Inflammatory macrophage treated with lipopolysaccharide for 4 hours (primary cell): ENCODE measurements around the gene TNS3.

Experiments
- DNase-seq: peaks from one replicate; pipeline ENCODE4 v3.0.0-alpha.2; 2020

Gene TNS3

DNA sequence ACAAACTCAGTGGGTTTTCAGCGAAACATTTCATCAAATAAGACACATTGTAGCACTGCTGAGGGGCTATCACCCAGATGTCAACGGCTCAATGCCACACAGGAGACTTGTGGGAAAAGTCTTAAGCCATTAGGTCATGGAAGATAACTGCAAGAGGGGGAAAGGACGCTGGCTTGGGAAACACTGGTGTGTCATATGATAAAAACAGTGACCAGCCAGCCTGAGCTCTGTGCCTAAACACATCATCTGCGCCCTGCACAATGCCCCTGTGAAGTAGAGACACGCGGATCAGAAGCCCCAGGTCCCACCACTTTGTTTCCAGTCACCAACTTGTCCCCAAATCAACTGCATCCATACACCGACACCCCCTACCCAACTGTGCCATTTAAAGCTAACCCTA is 116.7 kb downstream of the TNS3 start:
- peak; percentile 46 for DNase-seq

DNA sequence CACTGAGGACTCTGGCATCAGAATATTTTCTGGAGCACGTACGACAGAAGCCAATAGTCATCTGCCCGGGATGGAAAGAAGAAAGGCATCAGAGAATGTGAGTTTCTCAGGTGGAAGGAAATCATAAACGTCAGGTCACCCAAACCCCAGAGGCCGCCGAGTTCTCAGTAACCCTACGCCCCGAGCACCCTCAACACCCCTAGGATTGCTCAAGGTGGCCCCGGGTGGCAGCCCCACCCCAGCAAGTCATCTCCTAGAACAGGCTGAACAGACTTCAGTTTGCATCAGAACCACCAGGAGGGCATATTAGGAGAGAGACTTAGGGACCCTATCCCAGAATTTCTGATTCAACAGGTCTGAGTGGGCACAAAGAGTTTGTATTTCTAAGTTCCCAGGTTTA is 117.6 kb downstream of the TNS3 start:
- DNase-seq = no peak

DNA sequence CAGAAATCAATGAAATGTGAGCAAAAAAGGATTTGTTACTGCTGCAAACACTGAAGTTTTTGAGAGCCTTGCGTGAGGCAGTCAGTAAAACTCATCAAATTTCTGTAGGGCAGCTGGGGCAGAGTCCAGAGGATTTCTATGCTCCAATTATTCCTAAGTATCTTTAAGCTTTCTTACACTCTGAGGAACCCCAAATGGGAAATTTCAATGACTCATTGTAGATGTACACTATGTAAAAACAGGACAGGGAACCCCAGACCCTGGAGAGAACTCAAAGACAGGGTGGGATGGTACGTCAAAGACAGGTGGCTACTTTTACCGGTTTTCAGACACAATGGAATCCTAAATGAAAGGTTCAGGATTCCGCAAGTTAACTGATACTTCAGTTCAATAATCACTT is 120.2 kb downstream of the TNS3 start:
- DNase-seq = no peak

DNA sequence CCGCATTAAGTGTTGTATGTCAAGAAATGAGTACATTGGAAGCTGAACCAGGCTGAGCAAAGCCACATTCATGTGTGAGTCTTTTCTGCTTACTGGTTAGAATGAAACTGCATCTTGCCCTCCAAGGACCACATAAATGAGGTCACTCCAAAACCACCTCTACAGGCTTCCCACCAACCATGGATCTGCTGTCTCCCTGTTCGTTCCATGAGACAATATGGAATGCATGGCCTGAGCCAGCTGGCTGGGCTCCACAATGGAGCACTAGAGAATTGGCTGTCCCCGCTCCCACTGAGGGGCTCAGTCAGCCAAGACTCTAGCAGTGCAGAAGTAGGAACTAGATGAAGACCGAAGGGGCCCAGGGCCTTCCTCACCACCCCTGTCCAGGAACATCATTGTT is 120.8 kb downstream of the TNS3 start:
- no peak for DNase-seq

- no peak for DNase-seq
These were observed 121.5 kb downstream of the TNS3 start for GRCh38 chr7:47460251-47460989.

GRCh38 chr7:47458486-47458885 is 123.4 kb downstream of the TNS3 start:
- DNase-seq = no peak

DNA sequence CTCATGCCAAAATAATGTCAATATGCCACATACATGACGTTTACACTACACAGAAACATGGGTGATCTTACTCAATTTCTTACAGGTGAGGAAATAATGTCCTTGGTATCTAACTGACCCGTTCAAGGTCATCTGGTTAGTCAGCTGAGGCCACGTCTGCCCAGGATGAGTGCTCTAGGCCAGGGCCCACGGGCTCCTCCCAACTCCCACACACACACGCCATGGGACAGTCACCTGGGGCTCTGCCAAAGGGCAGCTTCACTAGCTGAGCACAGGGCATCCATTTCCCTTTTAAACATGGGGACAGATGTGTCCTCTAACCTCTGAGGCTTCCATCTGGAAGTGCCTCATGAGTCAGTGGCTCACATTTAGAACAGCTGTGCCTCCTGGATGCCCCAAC is 123.9 kb downstream of the TNS3 start:
- peak; percentile 73 for DNase-seq

- no peak for DNase-seq
These were observed 125.5 kb downstream of the TNS3 start for GRCh38 chr7:47456210-47456955.

DNA sequence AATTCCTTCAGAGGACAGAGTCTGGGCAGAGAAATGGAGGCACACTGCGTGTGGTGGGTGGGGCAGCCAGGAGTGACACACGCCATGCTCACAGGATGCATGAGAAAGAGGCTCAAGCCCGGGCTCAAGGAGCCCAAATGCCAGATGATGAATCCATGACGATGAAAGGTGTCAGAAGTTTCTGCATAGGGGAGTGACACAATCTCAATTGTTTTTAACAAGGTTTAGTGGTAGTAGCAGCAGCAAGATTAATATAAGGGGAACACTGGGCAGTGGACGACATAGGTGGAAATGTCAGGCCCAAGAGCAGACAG is 126.1 kb downstream of the TNS3 start:
- DNase-seq = no peak

GRCh38 chr7:47454974-47455871 is 126.7 kb downstream of the TNS3 start:
- DNase-seq = no peak

GRCh38 chr7:47454069-47454973 is 127.6 kb downstream of the TNS3 start:
- DNase-seq = no peak

GRCh38 chr7:47453093-47454061 is 128.5 kb downstream of the TNS3 start:
- DNase-seq = peak; percentile 97

- DNase-seq = no peak
These were observed 129.2 kb downstream of the TNS3 start for GRCh38 chr7:47452715-47453092.

DNA sequence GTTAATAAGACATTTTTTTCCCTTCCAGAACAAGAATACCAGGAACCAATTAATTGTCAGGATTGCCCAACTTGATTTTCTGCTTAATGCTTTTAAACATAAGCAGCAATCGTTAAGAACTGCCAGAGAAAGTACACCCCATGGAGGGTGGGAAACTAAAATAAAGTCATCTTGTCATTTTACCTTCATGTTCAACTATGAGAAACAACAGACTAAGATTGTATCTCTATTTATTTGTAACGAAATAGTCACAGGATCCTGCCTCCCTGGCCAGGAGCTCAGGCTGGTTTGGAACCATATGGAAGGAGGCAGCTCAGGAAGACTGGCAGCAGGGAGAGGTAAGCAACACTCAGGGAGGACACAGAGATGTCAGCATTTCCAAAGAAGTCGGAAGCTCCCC is 129.6 kb downstream of the TNS3 start:
- DNase-seq = no peak

DNA sequence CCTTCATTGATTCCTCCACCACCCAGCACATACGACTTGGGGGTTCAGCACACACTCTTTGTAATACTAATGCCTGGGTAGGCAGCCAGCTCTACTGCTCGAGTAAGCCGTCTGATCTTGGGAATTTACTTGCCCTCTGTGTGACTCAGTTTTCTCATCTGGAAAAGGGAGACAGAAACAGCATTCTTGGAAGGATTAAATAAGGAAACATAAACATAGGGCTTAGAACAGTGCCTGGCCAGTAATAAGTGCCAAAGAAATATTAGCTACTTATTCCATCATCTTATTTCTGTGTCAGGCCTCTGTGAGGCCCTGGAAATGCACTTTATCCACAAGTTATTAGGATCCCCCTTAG is 130.1 kb downstream of the TNS3 start:
- DNase-seq = no peak

DNA sequence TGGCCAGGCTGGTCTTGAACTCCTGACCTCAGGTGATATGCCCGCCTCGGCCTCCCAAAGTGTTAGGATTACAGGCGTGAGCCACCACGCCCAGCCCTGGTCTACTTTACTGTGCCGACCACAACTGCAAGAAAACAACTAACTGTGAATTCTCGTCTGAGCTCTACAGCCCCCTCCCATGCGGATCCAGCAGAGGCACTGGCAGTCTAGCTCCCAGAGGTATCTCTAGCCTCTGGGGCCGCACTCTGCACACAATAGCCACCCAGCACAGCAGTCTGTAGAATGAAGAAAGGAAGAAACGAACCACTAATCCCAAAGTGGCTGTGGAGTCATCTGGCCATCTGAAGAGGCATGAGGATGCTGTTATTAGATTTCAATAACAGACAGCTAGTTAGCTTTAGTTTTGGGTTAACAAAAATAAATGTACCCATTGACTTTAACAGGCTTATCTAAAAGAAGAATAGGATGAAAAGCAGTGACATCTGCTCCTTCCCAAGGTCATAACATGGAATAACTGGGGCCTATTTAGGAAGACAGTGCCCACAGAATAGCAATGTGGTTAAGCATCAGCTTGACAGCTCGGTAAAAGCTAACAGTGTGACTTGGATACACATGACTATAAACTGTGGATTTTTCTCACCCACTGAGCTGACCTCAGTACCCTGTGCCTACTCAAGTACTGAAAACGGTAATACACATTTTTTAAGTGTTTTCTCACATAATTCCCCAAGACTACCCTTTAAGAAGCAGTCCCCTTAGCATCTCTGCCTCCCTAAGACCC is 131.9 kb downstream of the TNS3 start:
- peak; percentile 58 for DNase-seq

- no peak for DNase-seq
These were observed 132.9 kb downstream of the TNS3 start for GRCh38 chr7:47448971-47449370.

- no peak for DNase-seq
These were observed 134.1 kb downstream of the TNS3 start for GRCh38 chr7:47447621-47448349.

- no peak for DNase-seq
These were observed 134.9 kb downstream of the TNS3 start for GRCh38 chr7:47446871-47447466.
